ENCODE data around the gene POLR3E. TPM values are rescaled to one million over a fixed set of nuclear protein-coding genes. Genes with fewer than 3 reads are reported as not detected.

The POLR3E gene
- total RNA-seq, 1 experiment from 2014 or later, result 70.9 TPM

- Histone ChIP-seq H4K20me1 (ENCODE audit: insufficient read depth) (no peaks in the 10 kb centered on the region; the same call in 1 of the 2 replicates), H3K4me1 (replicated peaks; ENCODE audit: insufficient read depth) (no peaks in the 10 kb centered on the region), H3K4me2 (no peak overlapping the region), H3K9me2 (ENCODE audit: insufficient read depth) (no peaks in the 10 kb centered on the region), H3K36me3 (ENCODE audit: low read depth) (peaks cover 48% of the 10 kb centered on the region), H3K27ac (no peak overlapping the region), H3K79me2 (ENCODE audit: low read depth) (no peaks in the 10 kb centered on the region), H3K4me3 (no peak overlapping the region), H2AFZ (no peak overlapping the region), H3K9me3 (ENCODE audit: insufficient read depth, low read depth) (no peaks in the 10 kb centered on the region; the same call in 1 of the 2 replicates), H3K27me3 (ENCODE audit: insufficient read depth, low read depth) (no peaks in the 10 kb centered on the region), H3F3A (ENCODE audit: insufficient read depth, low read depth) (peaks cover 19% of the 10 kb centered on the region; the same call in 1 of the 2 replicates)
- TF ChIP-seq EZH2 (IDR thresholded peaks at IDR 0.05; ENCODE audit: low read depth) (no peak), CTCF (conservative IDR thresholded peaks at IDR 0.05) (no peak)
- ChIA-PET CTCF (interaction anchor here (0.5 to 0.6 kb wide), 2 partner anchors 11 to 82 kb away, joined by 3 to 5 read pairs; no protein-coding TSS in a partner anchor), POLR2A (ENCODE audit: unreplicated experiment) (no interaction called here)
- no peak for DNase-seq
- no TSS peak for BruUV-seq (replicated peaks)
- intact Hi-C loops (cut with micrococcal nuclease; ENCODE audit: unreplicated experiment), result no loop called here
Observed at GRCh38 chr16:22335668-22336246, 38.5 kb downstream of the POLR3E start.

GRCh38 chr16:22336581-22336980 lies 39.4 kb downstream of the POLR3E start:
- no peak for DNase-seq
- Histone ChIP-seq H3K79me2 (ENCODE audit: low read depth) (no peaks in the 10 kb centered on the region), H3K27me3 (ENCODE audit: insufficient read depth, low read depth) (no peaks in the 10 kb centered on the region), H3K4me2 (no peak overlapping the region), H4K20me1 (ENCODE audit: insufficient read depth) (no peaks in the 10 kb centered on the region; the same call in 1 of the 2 replicates), H3K9me3 (ENCODE audit: insufficient read depth, low read depth) (no peaks in the 10 kb centered on the region; the same call in 1 of the 2 replicates), H3K4me1 (replicated peaks; ENCODE audit: insufficient read depth) (no peaks in the 10 kb centered on the region), H3F3A (ENCODE audit: insufficient read depth, low read depth) (peaks cover 13% of the 10 kb centered on the region; the same call in 1 of the 2 replicates), H3K27ac (no peak overlapping the region), H2AFZ (no peak overlapping the region), H3K36me3 (ENCODE audit: low read depth) (peaks cover 42% of the 10 kb centered on the region), H3K4me3 (no peak overlapping the region), H3K9me2 (ENCODE audit: insufficient read depth) (no peaks in the 10 kb centered on the region)
- TF ChIP-seq EZH2 (IDR thresholded peaks at IDR 0.05; ENCODE audit: low read depth), result no peak
- TF ChIP-seq CTCF (conservative IDR thresholded peaks at IDR 0.05), result no peak
- BruUV-seq (replicated peaks), result no TSS peak
- intact Hi-C loops (cut with micrococcal nuclease; ENCODE audit: unreplicated experiment), result no loop called here
- CTCF ChIA-PET, result no interaction called here
- POLR2A ChIA-PET (ENCODE audit: unreplicated experiment), result no interaction called here

- H3K4me1 ChIP-seq (replicated peaks; ENCODE audit: insufficient read depth), result no peaks in the 10 kb centered on the region
- POLR2A ChIA-PET (ENCODE audit: unreplicated experiment), result no interaction called here
- H3K9me3 ChIP-seq (ENCODE audit: insufficient read depth, low read depth), result no peaks in the 10 kb centered on the region; the same call in 1 of the 2 replicates
- DNase-seq, result no peak
- H3K36me3 ChIP-seq (ENCODE audit: low read depth), result peaks cover 38% of the 10 kb centered on the region
- no peak for TF ChIP-seq EZH2 (IDR thresholded peaks at IDR 0.05; ENCODE audit: low read depth)
- no peak for TF ChIP-seq CTCF (conservative IDR thresholded peaks at IDR 0.05)
- H3K4me3 ChIP-seq, result no peak overlapping the region
- no peaks in the 10 kb centered on the region for H3K27me3 ChIP-seq (ENCODE audit: insufficient read depth, low read depth)
- no peaks in the 10 kb centered on the region; the same call in 1 of the 2 replicates for H4K20me1 ChIP-seq (ENCODE audit: insufficient read depth)
- CTCF ChIA-PET, result no interaction called here
- H3K27ac ChIP-seq, result no peak overlapping the region
- intact Hi-C loops (cut with micrococcal nuclease; ENCODE audit: unreplicated experiment), result no loop called here
- H2AFZ ChIP-seq, result no peak overlapping the region
- BruUV-seq (replicated peaks), result no TSS peak
- no peak overlapping the region for H3K4me2 ChIP-seq
- peaks cover 13% of the 10 kb centered on the region; the same call in 1 of the 2 replicates for H3F3A ChIP-seq (ENCODE audit: insufficient read depth, low read depth)
- H3K79me2 ChIP-seq (ENCODE audit: low read depth), result no peaks in the 10 kb centered on the region
- H3K9me2 ChIP-seq (ENCODE audit: insufficient read depth), result no peaks in the 10 kb centered on the region
Observed at GRCh38 chr16:22337045-22337444, 39.8 kb downstream of the POLR3E start.
